Stimulated activated CD8-positive, alpha-beta memory T cell treated with anti-CD3 and anti-CD28 coated beads, Interleukin-7, amount 100 ng/mL, for 48 hours (primary cell): Measurements from ENCODE around the gene TNFRSF1B.
A peak's percentile ranks its signal among the peaks of the same experiment; 100 is the strongest.

Experiments used
- DNase-seq, 2 donors: peaks; one replicate each; pipeline ENCODE4 v3.0.0-alpha.2; 2020; ENCODE audit warnings: low read depth in 1 of 2; ENCODE audit errors: extremely low read depth in 1 of 2

The TNFRSF1B gene

DNA sequence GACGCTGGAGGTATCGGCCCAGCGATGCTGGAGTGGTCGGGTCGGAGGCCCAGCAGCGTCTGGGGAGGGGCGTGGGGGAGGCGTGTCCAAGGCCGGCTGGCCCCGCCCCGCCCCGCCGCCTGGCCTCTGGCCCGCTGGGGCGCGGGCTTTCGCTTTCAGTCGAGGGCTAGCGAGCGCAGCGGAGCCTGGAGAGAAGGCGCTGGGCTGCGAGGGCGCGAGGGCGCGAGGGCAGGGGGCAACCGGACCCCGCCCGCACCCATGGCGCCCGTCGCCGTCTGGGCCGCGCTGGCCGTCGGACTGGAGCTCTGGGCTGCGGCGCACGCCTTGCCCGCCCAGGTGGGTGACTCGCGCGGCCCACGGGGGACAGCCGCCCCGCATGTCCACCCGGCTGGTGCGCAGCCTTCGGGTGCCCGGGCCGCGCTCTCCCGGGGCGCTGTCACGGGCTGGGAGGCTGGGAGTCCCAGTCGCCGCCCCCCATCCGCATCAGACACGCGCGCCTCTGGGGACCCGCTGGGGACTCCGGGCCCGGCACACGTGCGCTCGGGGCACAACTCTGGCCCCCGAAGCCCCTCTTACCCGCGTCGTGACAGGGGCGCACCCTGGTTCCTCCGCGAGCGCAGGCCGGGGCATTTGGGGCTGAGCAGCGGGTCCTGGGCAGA is at the start of gene TNFRSF1B:
TSS of gene TNFRSF1B (plus strand) at position 158 of the 659 bp plus-strand sequence. CDS start at position 259, 101 bp downstream.
- DNase-seq, result peak in 1 of 2 donors; percentile 59

GRCh38 chr1:12121212-12122003 is 45.4 kb upstream of the TNFRSF1B start:
- DNase-seq, result no peak

GRCh38 chr1:12123172-12123571 is 43.6 kb upstream of the TNFRSF1B start:
- no peak for DNase-seq

- DNase-seq, result peak; percentile 35 to 44
Observed at GRCh38 chr1:12124693-12125421, 41.9 kb upstream of the TNFRSF1B start.

GRCh38 chr1:12125422-12126355 is 41.1 kb upstream of the TNFRSF1B start:
- DNase-seq, result no peak

DNA sequence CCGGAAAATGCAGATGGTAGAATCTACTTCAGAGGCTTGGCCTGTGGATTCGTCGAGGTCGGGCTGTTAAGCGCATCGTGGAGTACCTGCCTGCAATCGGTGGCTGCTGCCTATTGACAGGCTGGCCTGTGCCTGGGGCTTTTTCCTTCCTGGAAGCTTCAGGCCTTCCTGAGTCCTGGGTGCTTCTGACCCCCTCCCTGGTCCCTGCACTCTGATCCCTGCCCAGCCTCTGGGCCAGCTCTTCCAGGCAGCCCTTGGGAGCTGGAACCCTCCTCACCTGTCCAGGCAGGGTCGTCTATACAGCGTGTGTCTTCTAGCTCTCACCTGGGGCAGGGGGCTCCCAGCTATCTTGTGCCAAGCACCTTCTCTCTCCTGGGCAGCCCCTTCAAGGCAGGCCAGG is 40.0 kb upstream of the TNFRSF1B start:
- no peak for DNase-seq

DNA sequence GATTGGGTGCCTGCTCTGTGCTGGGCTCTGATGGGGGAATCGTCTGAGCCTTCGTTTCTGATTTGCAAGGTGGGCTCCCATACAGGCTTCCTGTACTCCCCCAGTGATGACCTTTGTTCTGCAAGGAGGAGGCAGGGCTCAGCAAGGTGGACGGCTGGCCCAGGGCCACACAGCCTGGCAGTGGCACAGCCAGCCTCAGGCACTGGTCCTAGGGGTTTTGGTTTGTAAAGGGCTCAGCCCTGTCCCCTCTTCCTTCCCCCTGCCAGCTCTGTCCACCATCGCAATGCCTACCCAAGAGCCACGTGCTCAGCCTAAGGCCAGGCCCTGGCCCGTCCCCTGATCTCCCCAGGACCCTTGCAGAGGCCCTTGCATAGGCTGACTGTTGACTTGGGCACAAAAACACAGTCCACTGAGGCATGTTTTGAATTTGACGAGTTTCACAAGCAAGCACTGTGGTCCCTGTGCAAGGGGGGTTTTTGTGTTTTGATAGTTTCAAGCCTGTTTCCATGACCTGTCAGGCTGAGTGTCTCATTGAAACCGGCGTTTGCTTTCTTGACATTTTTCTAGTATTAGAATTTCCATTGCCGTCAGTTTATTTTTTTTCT is 39.5 kb upstream of the TNFRSF1B start:
- DNase-seq, result peak in 1 of 2 donors; percentile 27

DNA sequence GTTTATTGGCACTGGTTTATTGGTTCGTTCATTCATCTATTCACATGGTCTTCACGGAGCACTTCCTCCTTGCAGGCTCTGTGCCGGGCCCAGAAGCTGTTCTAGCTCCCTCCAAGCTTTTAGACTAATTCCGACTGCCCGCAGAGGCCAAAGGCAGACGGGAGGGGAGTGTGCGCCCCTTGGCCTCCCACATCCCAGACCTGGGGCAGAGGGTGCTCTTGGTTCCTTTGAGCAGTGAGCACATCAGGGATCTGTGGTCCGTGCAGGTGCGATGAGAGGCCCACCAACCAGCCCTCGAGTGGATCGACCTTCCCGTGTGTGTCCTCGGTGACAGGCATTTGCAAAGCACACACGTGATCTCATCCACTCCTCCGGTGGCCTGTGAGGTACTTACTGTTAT is 38.7 kb upstream of the TNFRSF1B start:
- DNase-seq, result no peak

GRCh38 chr1:12129624-12130023 is 37.2 kb upstream of the TNFRSF1B start:
- no peak for DNase-seq

- no peak for DNase-seq
Observed at GRCh38 chr1:12130466-12131130, 36.2 kb upstream of the TNFRSF1B start.

DNA sequence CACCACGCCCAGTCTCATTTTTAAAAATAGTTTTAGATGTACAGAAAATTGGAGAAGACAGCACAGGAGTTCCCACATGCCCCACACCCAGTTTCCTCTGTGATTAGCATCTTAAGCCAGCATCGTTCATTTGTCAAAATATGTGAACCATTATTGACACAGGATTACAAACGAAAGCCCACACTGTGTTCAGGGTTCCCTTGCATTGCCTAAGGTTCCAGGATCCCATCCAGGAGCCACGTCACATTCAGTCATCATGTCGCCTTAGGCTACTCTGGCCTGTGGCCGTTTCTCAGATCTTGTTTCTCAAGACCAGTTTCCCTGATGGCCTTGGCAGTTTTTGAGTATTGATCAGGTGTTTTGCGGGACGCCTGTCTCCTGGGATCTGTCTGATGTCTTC is 34.7 kb upstream of the TNFRSF1B start:
- no peak for DNase-seq

DNA sequence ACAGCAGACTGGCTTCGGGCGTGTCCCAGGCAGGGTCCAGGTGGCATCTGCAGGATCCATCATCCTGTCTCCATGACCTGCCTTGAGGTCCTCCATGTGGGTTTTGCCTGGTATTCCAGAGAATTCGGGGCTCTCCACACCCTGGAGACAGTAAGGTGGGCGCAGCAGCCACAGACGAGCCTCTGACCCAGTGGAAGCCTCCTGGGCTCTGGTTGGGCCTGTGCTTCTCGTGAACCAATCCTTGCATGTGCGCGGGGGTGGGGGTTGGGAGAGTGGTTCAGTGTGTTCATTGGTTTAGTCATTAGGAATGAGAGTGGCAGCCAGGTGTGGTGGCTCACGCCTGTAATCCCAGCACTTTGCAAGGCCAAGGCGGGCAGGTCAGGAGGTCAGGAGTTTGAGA is 32.1 kb upstream of the TNFRSF1B start:
- no peak for DNase-seq

DNA sequence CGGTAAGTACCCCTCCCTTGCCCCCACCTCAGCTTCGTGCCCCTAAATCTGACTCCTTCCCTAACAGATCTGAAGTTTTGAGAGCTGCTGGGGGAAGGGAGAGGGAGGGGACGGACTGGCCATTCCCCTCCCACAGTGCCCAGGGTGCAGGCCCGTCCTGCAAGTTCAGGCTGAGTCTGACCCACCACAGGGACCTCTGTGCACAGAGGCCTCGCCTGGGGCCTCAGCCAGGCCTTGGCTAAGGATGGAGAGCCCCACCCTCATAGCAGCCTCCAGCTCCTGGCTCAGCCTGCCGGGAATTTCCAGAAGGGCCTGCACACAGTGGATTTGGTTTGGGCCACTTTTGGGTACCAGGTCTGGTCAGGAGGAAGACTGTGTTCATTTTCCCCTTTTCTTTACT is 31.2 kb upstream of the TNFRSF1B start:
- DNase-seq, result no peak

- DNase-seq, result no peak
Observed at GRCh38 chr1:12136916-12137610, 29.7 kb upstream of the TNFRSF1B start.

DNA sequence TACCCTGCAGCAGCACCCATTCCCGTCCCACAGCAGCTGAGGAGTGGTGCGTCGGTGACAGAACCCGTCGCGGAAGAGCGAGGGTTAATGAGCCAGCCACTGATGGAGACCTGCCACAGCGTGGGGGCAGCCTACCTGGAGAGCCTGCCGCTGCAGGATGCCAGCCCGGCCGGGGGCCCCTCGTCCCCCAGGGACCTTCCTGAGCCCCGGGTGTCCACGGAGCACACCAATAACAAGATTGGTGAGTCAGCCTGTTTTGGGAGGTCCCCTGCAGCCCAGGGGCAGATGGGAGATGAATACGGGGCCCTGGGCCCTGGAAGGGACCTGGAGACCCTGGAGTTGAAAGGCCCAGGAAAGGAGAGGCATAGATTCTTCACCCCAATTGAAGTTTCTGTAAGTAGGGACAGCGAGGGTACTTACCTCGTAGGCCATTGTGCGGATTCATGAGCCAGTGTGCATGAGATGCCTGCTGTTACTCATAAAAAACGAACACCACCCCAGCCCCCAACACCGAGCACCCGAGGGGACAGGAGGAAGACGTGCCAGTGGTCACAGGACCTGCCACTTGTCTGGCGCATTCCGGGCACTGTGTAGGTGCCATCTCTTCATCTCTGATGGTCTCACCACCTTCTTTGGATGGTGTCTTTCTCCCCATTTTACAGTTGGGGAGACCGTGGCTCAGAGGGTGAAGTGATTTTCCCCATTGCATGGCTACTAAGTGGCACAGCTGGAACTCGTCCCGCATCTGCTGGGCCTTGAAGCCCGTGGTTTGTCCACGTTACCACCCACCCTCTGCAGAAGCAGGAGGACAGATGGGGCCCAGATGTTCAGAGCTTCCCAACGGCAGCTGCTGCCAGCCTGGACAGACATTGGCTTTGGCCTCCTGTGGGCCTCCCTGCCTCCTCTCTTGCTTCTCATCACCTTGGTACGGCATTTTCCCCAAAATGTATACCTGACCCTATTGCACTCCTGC is 28.3 kb upstream of the TNFRSF1B start:
- no peak for DNase-seq

- no peak for DNase-seq
Observed at GRCh38 chr1:12140016-12140415, 26.8 kb upstream of the TNFRSF1B start.

- no peak for DNase-seq
Observed at GRCh38 chr1:12140515-12141162, 26.2 kb upstream of the TNFRSF1B start.
